ENCODE measurements around the gene SOX5. TPM values are rescaled to one million over a fixed set of nuclear protein-coding genes. Genes with fewer than 3 reads are reported as not detected.

Gene SOX5
- total RNA-seq, 1 experiment from 2014 or later, result 3.1 TPM

GRCh38 chr12:23670684-23671083 is 278.8 kb downstream of the SOX5 start:
- DNase-seq, result no peak
- Histone ChIP-seq H3K14ac (ENCODE audit: insufficient read depth, low read length) (no peak overlapping the region), H4K20me1 (ENCODE audit: control insufficient read depth, insufficient read depth, insufficient read length) (no peaks in the 10 kb centered on the region), H3K56ac (ENCODE audit: insufficient read length, low read depth, low read length) (no peak overlapping the region), H3K79me2 (ENCODE audit: insufficient read depth, low read length) (no peaks in the 10 kb centered on the region), H3K27me3 (ENCODE audit: insufficient read depth, low read length) (no peaks in the 10 kb centered on the region), H4K5ac (ENCODE audit: insufficient read length, low read depth, low read length) (no peak overlapping the region), H4K8ac (replicated peaks; ENCODE audit: insufficient read length, low read depth, low read length) (no peak overlapping the region), H2BK20ac (ENCODE audit: low read depth, low read length, poor library complexity, severe bottlenecking) (no peak overlapping the region), H2BK5ac (ENCODE audit: insufficient read length, low read length) (no peak overlapping the region), H3T11ph (ENCODE audit: low read length) (no peak overlapping the region), H3K4me2 (ENCODE audit: insufficient read depth, insufficient read length, low read length) (no peak overlapping the region), H3K4me1 (ENCODE audit: insufficient read depth, low read length) (no peaks in the 10 kb centered on the region), H3K9ac (ENCODE audit: extremely low read depth, insufficient read length, low read length) (no peak overlapping the region), H3K4ac (ENCODE audit: low read depth, low read length) (no peak overlapping the region), H3K9me3 (ENCODE audit: control insufficient read depth, low read depth, low read length) (no peaks in the 10 kb centered on the region), H4K91ac (ENCODE audit: insufficient read length, low read depth, low read length) (no peak overlapping the region), H3K27ac (ENCODE audit: insufficient read length, low read depth, low read length) (no peak overlapping the region), H3K18ac (ENCODE audit: insufficient read length, low read depth, low read length) (no peak overlapping the region), H2BK120ac (ENCODE audit: low read depth, low read length, poor library complexity, severe bottlenecking) (no peak overlapping the region), H3K23me2 (ENCODE audit: insufficient read length, low read depth, low read length, poor library complexity, severe bottlenecking) (no peaks in the 10 kb centered on the region), H2BK15ac (ENCODE audit: low read depth, low read length) (no peak overlapping the region), H3K79me1 (ENCODE audit: insufficient read depth, low read depth, low read length, poor library complexity, severe bottlenecking) (no peaks in the 10 kb centered on the region), H2BK12ac (ENCODE audit: insufficient read length, low read depth, low read length) (no peak overlapping the region), H3K23ac (ENCODE audit: insufficient read length, low read depth, low read length) (no peak overlapping the region), H2AFZ (ENCODE audit: low read length) (no peak overlapping the region), H2AK5ac (ENCODE audit: insufficient read length, low read length) (no peak overlapping the region)
- Mint-ChIP-seq H3K9me3 (no peaks in the 10 kb centered on the region), H3K27ac (no peak overlapping the region), H3K4me3 (no peak overlapping the region), H3K27me3 (ENCODE audit: low read depth) (no peaks in the 10 kb centered on the region), H3K4me1 (peaks cover 13 to 15% of the 10 kb centered on the region in 2 experiments), H3K36me3 (ENCODE audit: insufficient read depth in 1 of 3, low read depth in 3 of 3) (no peaks in the 10 kb centered on the region)
- TF ChIP-seq, protein P1, sequence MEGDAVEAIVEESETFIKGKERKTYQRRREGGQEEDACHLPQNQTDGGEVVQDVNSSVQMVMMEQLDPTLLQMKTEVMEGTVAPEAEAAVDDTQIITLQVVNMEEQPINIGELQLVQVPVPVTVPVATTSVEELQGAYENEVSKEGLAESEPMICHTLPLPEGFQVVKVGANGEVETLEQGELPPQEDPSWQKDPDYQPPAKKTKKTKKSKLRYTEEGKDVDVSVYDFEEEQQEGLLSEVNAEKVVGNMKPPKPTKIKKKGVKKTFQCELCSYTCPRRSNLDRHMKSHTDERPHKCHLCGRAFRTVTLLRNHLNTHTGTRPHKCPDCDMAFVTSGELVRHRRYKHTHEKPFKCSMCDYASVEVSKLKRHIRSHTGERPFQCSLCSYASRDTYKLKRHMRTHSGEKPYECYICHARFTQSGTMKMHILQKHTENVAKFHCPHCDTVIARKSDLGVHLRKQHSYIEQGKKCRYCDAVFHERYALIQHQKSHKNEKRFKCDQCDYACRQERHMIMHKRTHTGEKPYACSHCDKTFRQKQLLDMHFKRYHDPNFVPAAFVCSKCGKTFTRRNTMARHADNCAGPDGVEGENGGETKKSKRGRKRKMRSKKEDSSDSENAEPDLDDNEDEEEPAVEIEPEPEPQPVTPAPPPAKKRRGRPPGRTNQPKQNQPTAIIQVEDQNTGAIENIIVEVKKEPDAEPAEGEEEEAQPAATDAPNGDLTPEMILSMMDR (conservative IDR thresholded peaks at IDR 0.05), result no peak
- WGBS (ENCODE audit: extremely low coverage, insufficient read length, low lambda C conversion rate), result no CpG with 5 or more reads among the region's 2 CpGs

Data from H9 (cell line).